NCI-H146 treated with DMSO at 0.1 percent for 48 hours (cell line): ENCODE results near the gene TNS3.

Source experiments
- DNase-seq: peaks from one replicate; lab custom pipeline; 2025; ENCODE audit not compliant: unreplicated experiment; lab: John Stamatoyannopoulos, UW

Gene TNS3

DNA sequence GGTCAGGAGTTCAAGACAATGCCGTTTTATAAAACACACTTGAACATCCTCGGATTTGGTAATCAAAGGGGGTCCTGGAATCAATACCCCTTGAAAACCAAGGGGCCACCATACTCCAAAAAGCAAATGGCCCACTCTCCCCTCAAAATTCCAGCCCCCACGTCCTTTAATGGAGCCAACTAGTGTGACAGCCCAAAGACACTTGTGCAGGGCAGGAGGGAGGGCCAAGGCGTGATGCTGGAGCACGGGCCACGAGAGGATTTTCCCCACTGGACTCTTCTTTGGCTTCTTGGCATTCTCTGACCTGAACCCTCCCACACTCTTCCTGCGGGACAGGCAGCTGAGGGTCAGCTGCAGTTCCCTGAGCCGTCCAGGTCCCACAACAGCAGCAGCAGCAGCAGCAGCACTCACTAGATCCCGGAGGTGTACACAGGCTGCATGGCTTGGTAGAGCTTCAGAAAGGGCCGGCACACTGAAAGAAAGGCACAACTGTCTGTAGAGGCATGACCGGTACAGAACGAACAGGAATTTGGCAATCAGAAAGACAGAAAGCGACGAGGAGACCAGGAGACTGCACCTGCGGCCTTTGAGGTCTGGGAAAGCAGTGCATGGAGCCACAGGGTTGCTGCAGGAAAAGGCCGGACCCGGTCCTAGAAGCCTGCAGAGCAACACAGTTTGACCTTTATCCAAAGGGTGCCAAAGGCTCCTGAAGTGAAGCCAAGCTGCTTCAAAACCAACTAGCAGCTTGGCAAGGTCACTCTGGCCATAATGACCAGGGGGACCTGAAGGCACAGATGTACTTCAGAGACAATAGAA, 168.2 kb downstream of the TNS3 start:
- no peak for DNase-seq

DNA sequence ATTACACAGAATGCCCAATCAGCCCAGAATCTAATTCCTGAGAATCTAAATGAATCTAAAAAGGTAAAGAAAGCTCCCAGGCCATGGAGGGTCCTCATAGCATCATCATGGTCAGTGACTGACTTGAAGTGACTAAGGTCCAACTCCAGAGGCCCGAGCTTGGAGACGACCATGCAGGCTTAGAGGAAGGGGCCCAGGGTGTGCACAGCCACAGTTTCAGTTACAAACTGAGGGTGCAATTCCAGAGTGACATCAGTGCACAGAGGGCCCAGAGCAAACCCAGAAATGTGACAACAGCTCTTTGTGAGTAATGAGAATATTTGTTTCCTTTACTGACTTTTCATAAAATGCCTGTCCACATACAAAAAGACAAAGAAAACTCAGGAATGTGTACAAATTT, 170.0 kb downstream of the TNS3 start:
- no peak for DNase-seq

DNA sequence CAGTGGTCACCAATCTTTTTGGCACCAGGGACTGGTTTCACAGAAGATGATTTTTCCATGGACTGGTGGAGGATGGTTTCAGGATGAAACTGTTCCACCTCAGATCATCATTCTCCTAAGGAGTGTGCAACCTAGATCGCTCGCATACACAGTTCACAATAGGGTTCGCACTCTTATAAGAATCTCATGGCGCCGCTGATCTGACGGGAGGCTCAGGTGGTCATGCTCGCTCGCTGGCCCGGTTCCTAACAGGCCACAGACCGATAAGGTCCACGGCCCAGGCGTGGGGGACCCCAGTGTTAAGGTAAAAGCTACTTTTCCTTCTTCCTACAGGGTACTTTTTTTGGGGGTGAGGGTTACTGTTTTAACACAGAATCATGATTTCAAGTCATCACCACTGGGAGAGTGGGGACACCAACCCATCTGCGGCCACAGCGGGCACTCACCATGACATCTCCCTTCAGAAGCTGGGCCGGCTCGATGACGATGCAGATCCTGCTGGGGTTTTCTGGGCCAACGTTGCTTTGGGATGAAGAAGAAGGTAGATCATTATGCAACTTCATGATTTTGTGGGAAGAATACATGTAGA, 170.5 kb downstream of the TNS3 start:
- no peak for DNase-seq

DNA sequence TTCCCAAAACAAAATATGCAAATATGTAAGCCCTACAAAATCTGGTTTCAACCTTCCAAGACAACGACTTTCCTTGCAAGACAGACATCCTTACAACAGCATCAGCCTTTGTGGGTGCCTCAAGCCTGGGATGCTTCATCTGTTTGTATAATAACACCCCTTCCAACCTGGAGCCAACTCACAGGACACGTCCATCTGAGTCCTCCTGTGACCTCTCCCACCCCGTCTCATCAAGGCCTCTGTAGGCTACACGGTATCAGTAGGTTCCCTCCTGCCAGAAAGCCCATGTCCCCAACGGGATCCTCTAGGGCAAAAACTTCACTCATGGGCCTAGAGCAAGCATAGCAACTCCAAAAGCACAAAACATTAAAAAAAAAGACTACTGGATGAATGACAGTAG, 173.2 kb downstream of the TNS3 start:
- DNase-seq: no peak

DNA sequence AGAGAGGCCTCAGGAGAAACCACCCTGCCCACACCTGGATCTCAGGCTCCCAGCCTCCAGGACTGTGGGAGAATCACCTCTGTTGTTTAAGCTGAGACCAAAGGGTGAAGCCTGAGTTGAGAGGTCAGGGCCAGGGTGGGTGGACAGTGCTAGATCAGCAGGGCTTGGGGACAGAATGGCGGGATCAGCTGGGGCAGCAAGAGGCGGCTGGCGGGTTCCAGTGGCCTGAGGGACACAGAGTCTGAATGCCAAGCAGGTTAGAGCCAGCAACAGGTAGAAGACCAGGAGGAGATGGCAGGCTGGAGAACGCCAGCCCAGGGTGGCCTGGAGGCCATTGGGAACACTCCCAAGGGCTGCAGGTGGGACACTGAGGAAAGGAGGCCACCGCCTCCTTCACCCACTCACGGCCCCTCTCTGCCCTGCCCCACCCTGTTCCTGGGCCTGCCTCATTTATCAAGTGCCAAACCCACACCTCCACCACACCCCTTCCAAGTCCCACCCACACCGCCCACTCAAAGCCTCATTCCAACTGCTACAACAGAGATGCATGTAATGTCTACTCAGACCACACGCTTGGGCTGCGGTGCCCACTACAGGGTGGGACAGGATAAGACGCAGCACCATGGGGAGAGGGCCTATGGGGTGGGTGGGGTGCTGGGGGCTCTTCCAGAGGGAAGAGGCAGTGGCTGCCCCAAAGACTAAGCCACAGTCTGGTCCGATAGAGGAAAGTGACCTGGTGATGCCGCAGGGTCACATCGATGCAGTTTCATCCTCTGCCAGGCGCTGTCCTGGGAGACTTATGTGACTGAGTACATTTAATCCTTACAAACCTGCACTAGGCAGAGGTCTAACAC, 173.9 kb downstream of the TNS3 start:
- no peak for DNase-seq

DNA sequence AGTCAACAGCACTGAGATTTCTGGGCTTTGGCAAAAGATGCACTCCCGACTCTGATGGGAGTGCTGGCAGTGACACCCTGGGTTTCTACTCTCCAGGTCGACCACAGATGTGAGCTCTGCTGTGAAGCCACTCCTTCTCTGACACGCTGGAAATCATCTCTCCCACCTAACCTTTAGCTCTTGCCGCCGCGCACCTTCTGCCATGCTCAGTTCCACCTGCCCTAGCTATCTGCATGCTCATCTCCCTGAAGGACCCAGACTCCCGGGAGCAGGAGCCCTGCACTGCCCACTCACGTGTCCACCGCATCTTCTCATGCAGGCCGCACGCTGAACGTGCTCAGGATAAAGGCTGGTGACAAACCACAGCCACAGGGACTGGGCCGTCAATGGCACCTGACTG, 174.8 kb downstream of the TNS3 start:
- no peak for DNase-seq

DNA sequence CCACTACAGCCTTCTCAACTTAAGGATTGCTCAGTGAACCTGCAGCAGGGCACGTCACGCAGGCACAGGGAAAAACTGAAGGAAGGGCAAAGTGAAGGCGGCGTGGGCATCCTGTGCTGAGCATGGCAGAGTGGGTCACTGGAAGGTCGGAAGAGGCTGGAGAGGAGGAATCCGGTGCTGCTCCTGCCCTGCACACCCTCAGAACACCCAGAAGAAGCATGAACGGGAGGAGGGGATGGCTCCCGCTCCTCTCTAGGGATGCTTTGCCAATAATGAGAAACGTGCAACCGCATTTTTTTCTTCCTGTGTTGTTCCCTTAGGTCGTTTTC, 175.1 kb downstream of the TNS3 start:
- DNase-seq: no peak

DNA sequence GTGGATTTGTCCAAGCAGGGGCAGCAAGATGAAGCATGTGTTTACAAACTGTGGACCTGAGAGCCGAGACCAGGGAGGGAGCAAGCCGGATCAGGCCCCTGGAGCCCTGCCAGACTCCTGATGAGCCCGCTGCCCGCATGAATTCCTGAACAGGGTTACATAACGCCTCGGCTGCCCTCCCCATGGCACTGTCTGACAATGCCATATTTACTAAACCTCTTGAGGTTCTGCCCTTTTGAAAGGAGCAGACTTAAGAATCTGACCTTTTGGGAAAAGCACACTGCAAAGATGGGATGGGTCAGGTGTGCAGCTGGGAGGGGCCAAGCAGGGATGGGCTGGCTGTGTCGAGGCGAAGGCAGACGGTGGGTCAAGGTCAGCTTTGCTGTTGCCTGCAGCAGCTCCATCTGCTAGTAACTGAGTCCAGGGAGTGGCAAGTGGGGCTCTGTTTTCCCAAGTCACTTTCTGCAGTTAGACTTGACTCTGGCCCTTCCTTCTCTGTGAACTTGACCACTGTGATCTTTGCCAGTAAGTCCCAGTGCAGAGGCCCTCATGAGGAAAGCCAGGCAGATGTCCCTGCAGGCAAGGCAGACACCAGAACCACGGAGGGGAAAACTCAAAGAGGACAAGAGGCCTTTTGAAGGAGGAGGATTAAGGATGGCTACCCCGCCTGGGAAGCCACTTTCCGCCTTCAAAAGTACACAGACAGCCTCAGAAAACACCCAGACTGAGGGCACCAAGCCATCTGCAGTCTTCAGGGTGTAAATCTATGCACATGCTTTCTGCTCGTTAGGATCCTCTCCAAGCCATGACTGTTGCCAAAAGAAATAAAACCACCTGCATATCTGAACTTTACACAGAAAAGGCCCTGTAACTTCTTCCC, 175.8 kb downstream of the TNS3 start:
- no peak for DNase-seq

DNA sequence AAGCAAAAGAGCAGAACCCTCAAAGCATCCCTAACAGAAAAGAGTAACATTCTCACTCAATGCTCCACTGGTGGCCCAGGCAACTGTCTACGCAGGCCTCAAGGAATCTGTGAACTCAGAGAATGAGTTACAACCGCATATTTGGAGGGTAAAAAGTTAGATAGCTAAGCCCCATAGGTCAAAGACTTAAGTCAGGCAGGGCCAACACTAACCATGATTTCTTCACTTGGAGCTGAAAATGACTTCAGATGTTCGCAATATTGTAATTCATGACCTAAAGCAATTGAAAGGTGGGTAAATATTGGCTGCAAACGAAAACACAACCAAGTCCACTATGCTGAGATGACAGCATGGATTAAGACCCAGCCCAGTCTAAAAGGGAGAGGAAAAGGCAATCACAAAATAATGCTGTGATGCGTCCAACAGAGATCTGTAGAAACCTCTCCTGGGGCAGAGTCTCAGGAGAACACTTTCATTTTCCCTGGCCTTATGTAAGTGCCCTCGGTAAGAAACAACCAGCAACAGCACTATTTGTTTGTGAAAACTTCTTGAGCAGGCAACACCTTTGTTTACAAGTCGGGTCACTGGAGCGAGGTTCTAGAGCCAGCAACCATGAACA, 176.5 kb downstream of the TNS3 start:
- DNase-seq: no peak

DNA sequence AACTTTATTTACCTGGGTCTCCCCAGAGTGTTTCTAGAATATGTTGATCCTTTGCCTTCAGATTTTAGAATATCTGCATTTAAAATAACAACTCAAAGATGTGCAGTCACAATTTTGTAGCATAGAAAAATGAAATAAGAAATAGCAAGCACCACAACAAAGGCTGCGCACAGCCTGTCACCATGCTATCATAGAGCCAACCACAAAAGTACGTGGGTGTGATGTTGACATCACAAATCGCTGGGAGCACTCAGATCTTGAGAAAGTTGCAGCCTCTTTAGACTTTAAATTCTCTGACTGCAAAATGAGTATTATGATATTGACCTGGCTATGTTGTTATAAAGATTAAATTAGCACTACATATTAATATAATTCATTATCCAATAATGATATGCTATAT, 177.9 kb downstream of the TNS3 start:
- no peak for DNase-seq

DNA sequence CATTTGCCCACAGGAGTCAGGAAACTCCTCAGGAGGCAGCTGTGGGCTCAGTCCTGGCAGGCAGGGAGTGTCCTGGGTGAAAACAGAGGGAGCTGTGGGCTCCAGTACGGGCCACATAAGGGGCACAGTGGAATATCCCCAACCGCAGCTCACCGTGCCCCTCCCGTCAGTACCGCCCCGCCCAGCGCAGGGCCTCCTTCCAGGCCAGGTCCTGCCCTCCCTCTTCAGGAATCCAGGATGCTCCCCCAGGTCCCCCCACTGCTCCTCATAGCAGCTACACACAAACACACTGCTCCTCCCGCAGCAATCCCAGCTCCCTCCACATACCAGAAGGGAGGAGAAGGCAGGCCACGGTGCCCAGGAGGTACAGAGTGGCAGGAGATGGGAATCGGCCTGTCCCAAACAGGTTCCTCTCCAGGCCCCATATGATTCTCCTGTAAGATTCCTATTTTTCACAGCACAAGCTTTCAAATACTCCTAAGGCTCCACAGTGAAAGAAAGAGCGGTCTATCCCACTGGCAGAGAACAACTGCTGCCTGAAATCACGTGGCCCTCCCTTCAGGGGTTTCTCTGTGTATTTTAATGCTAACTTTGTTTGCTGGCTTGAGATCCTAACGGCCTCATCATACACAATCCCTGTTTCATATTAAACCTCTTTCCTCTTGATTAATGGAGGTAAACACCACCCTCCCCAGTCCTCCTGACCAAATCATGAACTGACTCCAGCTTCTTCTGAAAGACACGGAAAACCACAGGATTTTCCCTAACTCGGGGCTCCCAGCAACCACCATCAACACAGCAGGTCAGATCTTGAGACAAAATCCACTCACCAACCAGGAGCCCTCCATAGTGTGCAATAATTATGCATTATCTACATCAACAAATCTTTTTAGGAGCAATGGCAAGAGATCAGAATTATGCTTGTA, 178.7 kb downstream of the TNS3 start:
- no peak for DNase-seq

DNA sequence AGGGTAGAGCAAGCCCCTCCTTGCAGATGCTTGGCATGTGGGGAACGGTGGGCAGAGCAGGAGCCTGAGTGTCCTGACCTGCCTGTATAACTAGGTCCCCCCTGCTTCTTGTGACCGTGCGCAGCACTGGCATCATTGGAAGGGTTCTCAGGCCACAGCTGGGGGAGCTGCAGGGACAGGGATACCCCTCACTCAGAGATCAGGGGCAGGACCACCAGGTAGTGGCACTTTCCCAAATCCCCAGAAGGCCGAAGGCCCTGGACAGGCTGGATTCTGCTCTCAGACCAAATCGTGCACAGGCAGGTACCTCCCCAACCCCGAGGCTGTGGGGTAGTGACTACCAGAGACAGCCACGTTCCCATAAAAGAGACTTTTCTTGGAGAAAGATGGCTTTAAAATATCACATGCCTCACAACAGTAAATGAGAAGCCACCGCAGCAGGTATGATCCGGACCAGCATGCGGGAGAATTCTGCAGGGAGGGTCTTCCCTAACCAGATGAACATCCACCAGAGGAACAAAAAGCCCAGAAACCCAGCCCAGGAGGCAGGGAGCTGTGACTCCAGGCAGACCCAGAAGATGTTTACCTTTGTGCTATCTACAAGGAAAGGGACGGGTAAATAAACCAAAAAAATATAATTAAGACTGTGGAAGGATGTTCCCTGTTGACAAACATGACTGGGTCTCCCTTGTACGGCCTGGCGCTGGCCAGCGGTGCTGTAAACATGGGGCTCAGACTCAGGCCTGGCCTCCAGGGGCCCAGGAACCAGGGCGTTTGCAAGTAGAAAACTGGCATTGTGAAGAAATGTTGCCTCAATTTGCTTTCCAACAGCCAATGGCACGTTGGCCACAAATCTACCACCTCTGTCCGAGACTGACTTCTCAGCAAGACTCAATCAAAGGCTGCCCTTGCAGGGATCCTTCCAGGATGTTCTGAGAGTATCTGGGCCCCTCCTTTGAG, 180.0 kb downstream of the TNS3 start:
- DNase-seq: no peak

DNA sequence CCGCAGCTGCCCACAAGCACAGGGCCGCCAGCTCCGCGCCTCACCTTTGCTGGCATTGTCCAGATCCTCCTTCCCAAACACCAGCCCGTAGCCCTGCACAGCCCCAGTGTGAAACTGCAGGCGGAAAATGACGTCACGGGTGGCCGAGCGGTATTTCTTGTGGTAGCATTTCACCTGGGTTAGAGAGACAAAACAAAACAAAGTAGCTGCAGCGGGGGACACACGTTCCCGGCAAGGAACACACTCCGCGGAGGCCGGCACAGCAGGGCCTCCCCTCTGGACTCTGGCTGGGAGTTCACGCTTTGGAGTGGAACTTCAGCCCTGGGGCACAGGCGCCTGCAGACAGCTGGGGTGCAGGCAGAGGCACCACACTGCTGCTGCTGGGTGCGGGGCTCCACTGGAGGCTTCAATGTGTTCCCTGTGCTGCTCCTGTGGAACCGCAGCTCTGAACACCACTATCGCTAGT, 181.1 kb downstream of the TNS3 start:
- DNase-seq: no peak

DNA sequence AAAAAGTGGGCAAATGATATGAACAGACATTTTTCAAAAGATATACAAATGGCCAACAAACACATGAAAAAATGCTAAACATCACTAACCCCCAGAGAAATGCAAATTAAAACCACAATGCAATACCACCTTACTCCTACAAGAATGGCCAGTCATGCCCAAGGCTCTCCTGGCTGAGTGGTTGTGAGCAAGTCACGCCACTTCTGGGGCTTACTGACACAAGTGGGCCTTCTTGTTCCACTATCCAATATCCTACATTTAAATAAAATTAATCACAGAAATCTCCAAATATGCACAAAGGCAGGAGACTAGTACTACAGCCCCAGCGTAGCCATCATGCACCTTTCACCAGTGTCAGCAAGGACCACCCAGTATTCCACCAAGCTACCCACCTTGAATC, 181.9 kb downstream of the TNS3 start:
- no peak for DNase-seq

DNA sequence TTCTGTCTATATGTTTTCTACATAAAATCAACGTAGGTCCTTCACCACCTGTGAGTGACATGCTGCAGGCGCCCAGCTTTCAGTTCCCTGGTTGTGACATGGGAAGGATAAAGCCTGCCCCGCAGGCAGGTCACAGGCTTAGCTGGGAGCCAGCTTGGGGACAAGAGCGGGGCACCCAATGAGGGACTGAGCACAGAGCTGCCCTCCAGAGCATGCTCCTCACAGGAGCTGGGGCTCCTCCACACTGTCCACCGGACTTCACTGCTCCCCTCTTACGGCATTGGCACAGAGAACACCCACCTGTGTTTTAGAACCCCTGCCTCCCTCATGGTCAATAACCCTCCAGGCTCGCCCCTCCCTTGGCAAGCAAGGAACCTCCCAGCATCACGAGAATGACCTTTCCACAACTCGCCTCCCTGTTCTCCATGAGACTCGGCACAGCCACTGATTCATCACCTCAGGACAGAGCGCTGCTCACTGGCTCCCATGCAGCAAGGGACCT, 187.1 kb downstream of the TNS3 start:
- no peak for DNase-seq

DNA sequence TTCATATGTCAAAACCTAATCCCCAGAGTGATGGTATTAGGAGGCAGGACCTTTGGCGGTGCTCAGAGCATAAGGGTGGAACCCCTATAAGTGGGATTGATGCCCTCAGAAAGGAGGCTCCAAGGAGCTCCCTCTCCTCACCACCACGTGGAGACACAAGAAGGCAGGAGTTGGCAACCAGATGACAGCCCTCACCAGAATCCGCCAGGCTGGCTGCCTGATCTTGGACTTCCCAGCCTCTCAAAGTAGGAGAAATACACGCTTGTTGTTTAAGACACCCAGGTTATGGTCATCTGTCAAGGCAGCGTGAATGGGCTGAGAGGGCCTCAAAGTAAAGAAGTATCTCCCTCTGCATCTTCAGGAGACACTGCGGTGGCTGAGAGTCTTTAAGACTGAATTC, 187.7 kb downstream of the TNS3 start:
- DNase-seq: no peak

DNA sequence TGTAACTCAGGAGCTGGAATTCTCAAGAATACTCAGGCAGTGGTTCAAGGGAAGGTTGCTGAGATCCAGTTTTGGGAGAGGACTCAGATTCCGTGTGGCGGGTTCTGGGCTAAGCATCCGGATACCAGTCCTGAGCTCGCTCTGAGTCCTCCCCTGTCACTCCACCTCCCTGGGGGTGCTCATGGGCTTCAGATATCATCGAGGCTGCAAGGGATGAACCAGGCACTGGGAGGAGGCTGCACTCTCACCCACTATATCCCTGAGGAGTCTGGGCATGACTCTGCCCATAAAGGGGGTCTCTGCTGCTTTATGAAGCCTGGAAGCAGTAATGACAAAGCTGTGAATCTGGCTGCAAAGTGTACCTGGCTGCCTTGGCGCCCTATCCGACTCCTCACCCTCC, 188.5 kb downstream of the TNS3 start:
- DNase-seq: no peak

DNA sequence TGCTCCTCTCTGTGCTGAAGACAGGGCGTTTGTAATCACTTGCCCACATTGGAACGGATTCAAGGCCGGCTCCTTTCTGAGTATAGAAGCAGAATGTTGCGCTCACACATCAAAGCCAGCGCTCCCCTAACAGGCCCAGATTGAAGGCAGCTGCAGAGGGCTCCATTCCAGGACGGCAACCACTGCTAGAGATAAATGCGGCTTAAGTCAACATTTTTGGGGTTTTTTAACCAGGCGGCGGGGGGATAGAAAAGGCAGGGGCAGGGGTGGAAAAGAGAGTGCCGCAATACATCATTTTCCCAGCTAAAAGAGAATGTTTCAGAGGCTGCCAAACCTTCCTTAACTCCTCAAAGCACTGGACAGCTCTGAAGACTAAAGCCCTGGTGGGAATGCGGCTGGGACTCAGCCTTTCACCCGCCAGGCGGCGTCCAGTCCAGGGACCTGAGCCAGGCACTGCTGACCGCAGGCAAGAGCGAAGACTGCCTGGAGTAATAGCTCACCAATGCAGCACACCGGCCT, 189.6 kb downstream of the TNS3 start:
- no peak for DNase-seq
